Left ventricle myocardium superior (tissue), 1 donor: ENCODE measurements around the gene PIK3R3. TPM values are rescaled to one million over a fixed set of nuclear protein-coding genes. Genes with fewer than 3 reads are reported as not detected.

Source experiments
- ATAC-seq: fragments of 200-7000 bp; cut with Tn5 transposase; one replicate; pipeline ENCODE4 v1.9.1; 2020; ENCODE audit warnings: mild to moderate bottlenecking, moderate library complexity
- DNase-seq: peaks from one replicate; pipeline ENCODE4 v3.0.0-alpha.2; 2020
- intact Hi-C: fragments of 100-400 bp; cut with micrococcal nuclease; formaldehyde crosslinking; loops from one replicate; pipeline ENCODE4 v1.11.0; 2022
- total RNA-seq: library from RNA; stranded (reverse); fragmentation: NEBNext Ultra II Directional; extraction: Animal tissue kit (Norgen Biotek cat#: 25700); gene quantifications from one replicate; pipeline ENCODE4 v1.2.1, GENCODE V29; 2021
- donor health status: DM: no; HTN: yes; CAD: no; lungs with severe emphysema.

Gene PIK3R3
- total RNA-seq, 1 donor from 2014 or later: 26.2 TPM

- intact Hi-C loops: no loop called here
- ATAC-seq: peak; percentile 51
Observed at GRCh38 chr1:46008585-46008984, 123.8 kb downstream of the PIK3R3 start.

GRCh38 chr1:46005594-46005993 lies 126.8 kb downstream of the PIK3R3 start:
- DNase-seq (no peak), ATAC-seq (peak; percentile 60)
- intact Hi-C loops: no loop called here

More at GRCh38 chr1:46008585-46008984, 123.8 kb downstream of the PIK3R3 start:
- DNase-seq: no peak

- intact Hi-C loops: no loop called here
- DNase-seq (no peak), ATAC-seq (no peak)
Observed at GRCh38 chr1:46004492-46004891, 127.9 kb downstream of the PIK3R3 start.

GRCh38 chr1:46003315-46003714 lies 129.1 kb downstream of the PIK3R3 start:
- intact Hi-C loops: no loop called here
- DNase-seq: no peak
- no peak for ATAC-seq

GRCh38 chr1:46002551-46003150 lies 129.8 kb downstream of the PIK3R3 start:
- DNase-seq (no peak), ATAC-seq (no peak)
- intact Hi-C loops: no loop called here

- intact Hi-C loops: no loop called here
- no peak for ATAC-seq
- no peak for DNase-seq
Observed at GRCh38 chr1:46001081-46001785, 131.2 kb downstream of the PIK3R3 start.

GRCh38 chr1:45999507-45999906 lies 132.9 kb downstream of the PIK3R3 start:
- ATAC-seq (no peak), DNase-seq (no peak)
- intact Hi-C loops: no loop called here

GRCh38 chr1:45998020-45998617 lies 134.3 kb downstream of the PIK3R3 start:
- peak; percentile 75 for ATAC-seq
- DNase-seq: no peak
- intact Hi-C loops: no loop called here

- intact Hi-C loops: no loop called here
- DNase-seq (no peak), ATAC-seq (no peak)
Observed at GRCh38 chr1:45995298-45995697, 137.1 kb downstream of the PIK3R3 start.

GRCh38 chr1:45994423-45994822 lies 138.0 kb downstream of the PIK3R3 start:
- DNase-seq (no peak), ATAC-seq (no peak)
- intact Hi-C loops: no loop called here

Other genes starting within 250 kb of the PIK3R3 start
- 0.72 TPM for gene TSPAN1, start 42.5 kb upstream of the PIK3R3 start, total RNA-seq
- not detected for gene P3R3URF, start 43.9 kb upstream of the PIK3R3 start, total RNA-seq
- 137 TPM for gene POMGNT1, start 65.8 kb upstream of the PIK3R3 start, total RNA-seq
- 7.6 TPM for gene LURAP1, start 70.7 kb upstream of the PIK3R3 start, total RNA-seq
- 0.97 TPM for gene RAD54L, start 115.1 kb upstream of the PIK3R3 start, total RNA-seq
- 37.6 TPM for gene LRRC41, start 171.0 kb upstream of the PIK3R3 start, total RNA-seq
- 1,191 TPM for gene UQCRH, start 171.1 kb upstream of the PIK3R3 start, total RNA-seq
- gene NSUN4, start 208.2 kb upstream of the PIK3R3 start, total RNA-seq: 15.3 TPM